OCI-LY1 (cell line): ENCODE results near the gene KIRREL3.

Source experiments
- H2AFZ ChIP-seq: fragments of 200-600 bp; sonication (generic), shearing (Covaris generic); 2 replicates; pipeline ENCODE4 v1.6.0; 2014; ENCODE audit warnings: antibody characterized with exemption, mild to moderate bottlenecking, low read length
- H3F3A ChIP-seq: fragments of 200-600 bp; sonication (generic), shearing (Covaris generic); 2 replicates; pipeline ENCODE4 v1.6.0; 2014; ENCODE audit warnings: mild to moderate bottlenecking, antibody characterized with exemption, low read length, moderate library complexity; ENCODE audit not compliant: insufficient read depth
- H3K27ac ChIP-seq: fragments of 200-600 bp; sonication (generic); 2 replicates; pipeline ENCODE4 v1.5.1; 2014; ENCODE audit warnings: low read length, mixed run types, mild to moderate bottlenecking, low read depth; ENCODE audit not compliant: poor library complexity, severe bottlenecking
- H3K27me3 ChIP-seq: fragments of 200-600 bp; sonication (generic); 2 replicates; pipeline ENCODE4 v1.6.0; 2014; ENCODE audit warnings: antibody characterized with exemption, mild to moderate bottlenecking, low read length, moderate library complexity; ENCODE audit not compliant: insufficient read depth
- H3K36me3 ChIP-seq: fragments of 200-600 bp; sonication (generic); 2 replicates; pipeline ENCODE4 v1.6.1; 2014; ENCODE audit warnings: mild to moderate bottlenecking, antibody characterized with exemption, low read length, moderate library complexity, mixed read lengths; ENCODE audit not compliant: insufficient read depth
- H3K4me1 ChIP-seq: fragments of 200-600 bp; sonication (generic); 2 replicates; pipeline ENCODE4 v1.5.1; 2014; ENCODE audit warnings: mild to moderate bottlenecking, low read length, moderate library complexity; ENCODE audit not compliant: insufficient read depth, severe bottlenecking
- H3K4me2 ChIP-seq: fragments of 200-600 bp; sonication (generic), shearing (Covaris generic); 2 replicates; pipeline ENCODE4 v1.6.1; 2014; ENCODE audit warnings: low read length
- H3K4me3 ChIP-seq: fragments of 200-600 bp; sonication (generic); 2 replicates; pipeline ENCODE4 v1.5.1; 2014; ENCODE audit warnings: low read length, low read depth, mild to moderate bottlenecking, mixed read lengths; ENCODE audit not compliant: poor library complexity, severe bottlenecking
- H3K79me2 ChIP-seq: fragments of 200-600 bp; shearing (Covaris generic); 2 replicates; pipeline ENCODE4 v1.6.1; 2016; ENCODE audit warnings: mixed run types, low read length, mixed read lengths; ENCODE audit not compliant: insufficient read depth
- H3K9ac ChIP-seq: fragments of 200-600 bp; sonication (generic), shearing (Covaris generic); 2 replicates; pipeline ENCODE4 v1.6.1; 2014; ENCODE audit warnings: mild to moderate bottlenecking, low read length, mixed read lengths
- H3K9me2 ChIP-seq: fragments of 200-600 bp; sonication (generic), shearing (Covaris generic); 2 replicates; pipeline ENCODE4 v1.6.1; 2014; ENCODE audit warnings: low read depth, mild to moderate bottlenecking, low read length, mixed read lengths
- H3K9me3 ChIP-seq: fragments of 200-600 bp; shearing (Covaris generic); 2 replicates; pipeline ENCODE4 v1.6.1; 2014; ENCODE audit warnings: low read length, mixed read lengths
- H4K20me1 ChIP-seq: fragments of 200-600 bp; sonication (generic), shearing (Covaris generic); 2 replicates; pipeline ENCODE4 v1.6.0; 2016; ENCODE audit warnings: mild to moderate bottlenecking, low read length; ENCODE audit not compliant: insufficient read depth
- EZH2 ChIP-seq: fragments of 200-600 bp; sonication (generic), shearing (Covaris generic); IDR thresholded peaks from 2 replicates; pipeline ENCODE4 v1.8.0; 2017; ENCODE audit warnings: borderline replicate concordance, mixed run types, mild to moderate bottlenecking, antibody characterized with exemption, low read length, moderate library complexity, mixed read lengths
- TF ChIP-seq, protein P1 (sequence below): fragments of 200-600 bp; sonication (generic), shearing (Covaris generic); IDR thresholded peaks from 2 replicates; pipeline ENCODE4 v1.5.1; 2017; ENCODE audit warnings: mild to moderate bottlenecking, antibody characterized with exemption, low read length, moderate library complexity, mixed read lengths

KIRREL3 gene

DNA sequence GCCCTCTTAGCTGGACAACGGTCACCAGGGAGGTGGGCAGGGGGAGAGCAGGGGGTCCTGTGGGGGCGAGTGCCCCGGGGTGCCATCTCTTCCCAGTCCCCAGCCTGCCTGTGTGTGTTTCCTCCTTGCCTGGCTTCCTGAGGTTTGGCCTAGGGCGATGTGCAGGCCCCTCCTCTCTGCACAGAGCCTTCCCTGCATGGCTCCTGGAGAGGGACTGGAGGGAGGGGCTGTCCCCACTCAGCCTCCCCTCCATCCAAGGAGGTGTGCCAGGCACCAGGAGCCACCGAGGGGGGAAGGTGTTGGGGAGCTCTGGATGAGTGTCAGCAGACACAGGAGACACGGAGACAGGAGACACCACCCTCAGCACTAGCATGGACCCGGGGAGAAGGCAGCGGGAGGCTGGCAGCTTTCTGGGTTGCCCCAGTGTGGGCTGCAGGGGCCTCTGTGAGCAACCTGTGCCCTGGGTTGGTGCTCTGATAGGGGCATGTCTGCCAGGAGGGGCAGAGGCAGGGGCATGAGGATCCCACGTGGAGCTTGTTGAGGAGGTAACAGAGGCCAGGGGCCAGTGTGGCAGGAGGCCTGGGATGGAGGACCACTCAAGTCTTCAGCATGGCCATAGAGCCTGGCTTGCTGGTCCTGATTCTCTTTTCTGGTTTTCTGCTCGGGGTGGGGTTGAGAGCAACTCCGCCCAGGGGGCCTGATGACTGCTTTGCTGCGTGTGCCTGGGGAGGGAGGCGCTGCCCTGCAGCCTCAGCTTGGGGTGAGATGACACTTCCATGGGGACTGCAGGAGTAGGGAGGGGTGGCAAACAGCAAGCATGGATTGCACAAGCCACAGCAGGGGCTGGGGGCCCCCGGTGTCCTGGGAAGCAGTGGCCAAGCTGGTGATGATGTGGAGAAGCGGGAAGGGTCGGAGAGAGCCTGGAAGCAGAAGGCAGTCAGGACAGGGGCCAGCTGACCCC is 566.3 kb downstream of the KIRREL3 start:
- Histone ChIP-seq H3K27me3 (no peaks in the 10 kb centered on the region), H3K36me3 (no peaks in the 10 kb centered on the region), H4K20me1 (no peaks in the 10 kb centered on the region), H3K79me2 (no peaks in the 10 kb centered on the region), H3K9me2 (no peaks in the 10 kb centered on the region), H2AFZ (no peak overlapping the region), H3K9me3 (no peaks in the 10 kb centered on the region), H3K4me1 (no peaks in the 10 kb centered on the region), H3K9ac (no peak overlapping the region), H3K4me3 (no peak overlapping the region), H3K4me2 (no peak overlapping the region), H3F3A (no peaks in the 10 kb centered on the region), H3K27ac (no peak overlapping the region)
- TF ChIP-seq EZH2 = no peak
- TF ChIP-seq, protein P1, sequence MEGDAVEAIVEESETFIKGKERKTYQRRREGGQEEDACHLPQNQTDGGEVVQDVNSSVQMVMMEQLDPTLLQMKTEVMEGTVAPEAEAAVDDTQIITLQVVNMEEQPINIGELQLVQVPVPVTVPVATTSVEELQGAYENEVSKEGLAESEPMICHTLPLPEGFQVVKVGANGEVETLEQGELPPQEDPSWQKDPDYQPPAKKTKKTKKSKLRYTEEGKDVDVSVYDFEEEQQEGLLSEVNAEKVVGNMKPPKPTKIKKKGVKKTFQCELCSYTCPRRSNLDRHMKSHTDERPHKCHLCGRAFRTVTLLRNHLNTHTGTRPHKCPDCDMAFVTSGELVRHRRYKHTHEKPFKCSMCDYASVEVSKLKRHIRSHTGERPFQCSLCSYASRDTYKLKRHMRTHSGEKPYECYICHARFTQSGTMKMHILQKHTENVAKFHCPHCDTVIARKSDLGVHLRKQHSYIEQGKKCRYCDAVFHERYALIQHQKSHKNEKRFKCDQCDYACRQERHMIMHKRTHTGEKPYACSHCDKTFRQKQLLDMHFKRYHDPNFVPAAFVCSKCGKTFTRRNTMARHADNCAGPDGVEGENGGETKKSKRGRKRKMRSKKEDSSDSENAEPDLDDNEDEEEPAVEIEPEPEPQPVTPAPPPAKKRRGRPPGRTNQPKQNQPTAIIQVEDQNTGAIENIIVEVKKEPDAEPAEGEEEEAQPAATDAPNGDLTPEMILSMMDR = no peak

DNA sequence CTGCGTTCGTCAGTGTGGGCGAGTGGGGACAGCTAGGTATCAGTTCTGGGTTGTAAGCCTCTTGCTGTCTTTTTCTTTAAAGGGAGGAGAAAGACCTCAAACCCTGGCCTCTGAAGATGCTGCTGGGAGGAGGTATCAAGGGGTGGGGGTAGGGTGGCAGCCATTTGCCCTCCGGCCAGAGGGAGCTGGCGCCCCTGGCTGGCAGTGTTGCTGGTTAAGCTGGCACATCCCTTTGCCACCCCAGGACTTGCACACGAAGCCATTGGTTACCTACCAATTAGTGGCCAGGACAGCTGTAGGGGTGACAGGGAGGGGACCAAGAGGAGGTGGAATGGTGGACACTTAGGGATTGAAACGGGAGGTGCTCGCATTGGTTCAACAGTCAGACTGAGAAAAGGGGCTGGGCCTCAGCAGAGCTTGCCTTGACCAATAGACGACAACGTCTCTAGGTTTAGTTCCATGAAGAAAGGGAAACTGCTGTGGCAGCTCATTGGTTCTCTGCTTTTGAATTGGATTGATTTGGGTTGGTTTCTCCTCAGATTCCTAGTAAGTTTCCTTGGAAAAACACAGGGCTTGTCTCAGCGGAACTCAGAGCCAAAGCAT is 567.2 kb downstream of the KIRREL3 start:
- no peaks in the 10 kb centered on the region for H3K9me3 ChIP-seq
- no peak overlapping the region for H3K9ac ChIP-seq
- no peak overlapping the region for H2AFZ ChIP-seq
- H3F3A ChIP-seq = no peaks in the 10 kb centered on the region
- H3K27me3 ChIP-seq = no peaks in the 10 kb centered on the region
- TF ChIP-seq, protein P1 = no peak
- no peak for TF ChIP-seq EZH2
- H3K27ac ChIP-seq = no peak overlapping the region
- H3K4me2 ChIP-seq = no peak overlapping the region
- no peaks in the 10 kb centered on the region for H4K20me1 ChIP-seq
- no peaks in the 10 kb centered on the region for H3K4me1 ChIP-seq
- H3K79me2 ChIP-seq = no peaks in the 10 kb centered on the region
- no peaks in the 10 kb centered on the region for H3K36me3 ChIP-seq
- no peaks in the 10 kb centered on the region for H3K9me2 ChIP-seq
- H3K4me3 ChIP-seq = no peak overlapping the region

DNA sequence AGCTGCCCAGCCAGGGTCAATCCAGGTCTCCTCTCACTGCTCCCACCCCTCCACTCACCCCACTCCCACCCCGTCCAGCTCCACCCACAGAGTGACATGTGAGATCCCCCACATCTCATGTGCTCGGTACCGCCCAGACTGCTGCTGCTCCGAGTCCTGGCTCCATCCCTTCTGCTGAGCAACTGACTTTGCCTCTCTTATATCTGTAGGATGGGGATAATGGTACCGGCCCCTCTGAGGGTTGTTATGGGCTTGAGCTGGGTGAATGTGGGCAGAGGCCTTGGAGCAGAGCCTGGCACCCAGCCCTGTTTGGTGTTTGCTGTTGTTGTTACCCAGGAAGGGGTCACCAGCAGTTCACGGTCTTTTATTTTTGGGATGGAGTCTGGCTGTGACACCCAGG is 568.0 kb downstream of the KIRREL3 start:
- Histone ChIP-seq H3K9ac (no peak overlapping the region), H2AFZ (no peak overlapping the region), H3K27me3 (no peaks in the 10 kb centered on the region), H3K4me3 (no peak overlapping the region), H3K4me1 (no peaks in the 10 kb centered on the region), H3K36me3 (no peaks in the 10 kb centered on the region), H3K27ac (no peak overlapping the region), H3K9me2 (no peaks in the 10 kb centered on the region), H3K4me2 (no peak overlapping the region), H3F3A (no peaks in the 10 kb centered on the region), H4K20me1 (no peaks in the 10 kb centered on the region), H3K9me3 (no peaks in the 10 kb centered on the region), H3K79me2 (no peaks in the 10 kb centered on the region)
- TF ChIP-seq, protein P1 = no peak
- TF ChIP-seq EZH2 = no peak
